Measurements from ENCODE around the gene YRDC. TPM values are rescaled to one million over a fixed set of nuclear protein-coding genes. Genes with fewer than 3 reads are reported as not detected.

Gene YRDC
- total RNA-seq, 1 donor from 2014 or later: 9.7 TPM

DNA sequence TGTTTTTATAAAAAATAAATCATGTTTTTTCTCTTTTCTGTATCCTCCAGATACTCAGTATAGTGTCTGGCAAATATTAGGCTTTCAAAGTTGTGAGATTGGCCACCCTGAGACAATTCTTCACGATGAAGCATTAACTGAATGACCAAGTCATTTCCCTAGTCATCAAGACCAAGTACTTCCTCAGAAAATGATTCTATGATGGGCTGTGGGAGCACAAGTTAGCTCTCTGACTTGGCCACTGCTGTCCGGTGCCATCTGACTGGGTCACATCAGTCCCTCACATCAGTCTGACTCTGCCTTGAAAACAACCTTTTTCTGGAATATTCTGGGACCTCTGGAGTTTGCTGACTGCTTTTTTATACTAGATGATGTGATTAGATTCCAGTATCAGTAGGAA, 13.5 kb upstream of the YRDC start:
- H3K4me3 ChIP-seq: no peak overlapping the region
- no peaks in the 10 kb centered on the region for H3K4me1 ChIP-seq
- DNase-seq (ENCODE audit: low spot score in 2 of 2): no peak
- H3K36me3 ChIP-seq: peaks cover 53 to 63% of the 10 kb centered on the region in 2 donors
- H3K27me3 ChIP-seq: no peaks in the 10 kb centered on the region
- H3K9me3 ChIP-seq: no peaks in the 10 kb centered on the region
- no peak overlapping the region for H3K27ac ChIP-seq
- intact Hi-C loops (cut with DNase I): no loop called here
- TF ChIP-seq, protein P1, sequence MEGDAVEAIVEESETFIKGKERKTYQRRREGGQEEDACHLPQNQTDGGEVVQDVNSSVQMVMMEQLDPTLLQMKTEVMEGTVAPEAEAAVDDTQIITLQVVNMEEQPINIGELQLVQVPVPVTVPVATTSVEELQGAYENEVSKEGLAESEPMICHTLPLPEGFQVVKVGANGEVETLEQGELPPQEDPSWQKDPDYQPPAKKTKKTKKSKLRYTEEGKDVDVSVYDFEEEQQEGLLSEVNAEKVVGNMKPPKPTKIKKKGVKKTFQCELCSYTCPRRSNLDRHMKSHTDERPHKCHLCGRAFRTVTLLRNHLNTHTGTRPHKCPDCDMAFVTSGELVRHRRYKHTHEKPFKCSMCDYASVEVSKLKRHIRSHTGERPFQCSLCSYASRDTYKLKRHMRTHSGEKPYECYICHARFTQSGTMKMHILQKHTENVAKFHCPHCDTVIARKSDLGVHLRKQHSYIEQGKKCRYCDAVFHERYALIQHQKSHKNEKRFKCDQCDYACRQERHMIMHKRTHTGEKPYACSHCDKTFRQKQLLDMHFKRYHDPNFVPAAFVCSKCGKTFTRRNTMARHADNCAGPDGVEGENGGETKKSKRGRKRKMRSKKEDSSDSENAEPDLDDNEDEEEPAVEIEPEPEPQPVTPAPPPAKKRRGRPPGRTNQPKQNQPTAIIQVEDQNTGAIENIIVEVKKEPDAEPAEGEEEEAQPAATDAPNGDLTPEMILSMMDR (IDR thresholded peaks at IDR 0.05): no peak

DNA sequence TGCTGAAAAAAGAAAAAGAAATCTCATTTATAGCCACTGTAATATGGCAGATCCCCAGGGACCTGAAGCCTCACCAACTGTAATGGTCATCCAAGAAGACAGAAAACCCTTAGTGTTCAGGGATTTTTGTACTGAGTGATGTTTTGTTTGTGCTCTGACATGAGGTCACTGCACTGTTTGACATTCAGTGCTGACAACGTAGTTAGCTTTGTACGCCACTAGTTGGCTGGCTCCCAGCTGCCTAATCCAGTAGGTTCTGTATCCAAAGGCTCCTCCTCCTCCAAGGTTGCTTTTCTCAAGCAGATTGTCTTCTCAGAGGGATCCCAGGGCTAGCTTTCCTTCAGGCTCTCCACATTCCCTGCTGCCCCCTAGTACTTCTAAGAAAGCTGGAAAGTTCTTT, 9.5 kb upstream of the YRDC start:
- H3K27ac ChIP-seq: no peak overlapping the region
- H3K36me3 ChIP-seq: peaks cover 44 to 67% of the 10 kb centered on the region in 2 donors
- no peaks in the 10 kb centered on the region for H3K4me1 ChIP-seq
- no peaks in the 10 kb centered on the region for H3K9me3 ChIP-seq
- intact Hi-C loops (cut with DNase I): no loop called here
- H3K27me3 ChIP-seq: no peaks in the 10 kb centered on the region
- TF ChIP-seq, protein P1 (IDR thresholded peaks at IDR 0.05): no peak
- no peak for DNase-seq (ENCODE audit: low spot score in 2 of 2)
- H3K4me3 ChIP-seq: no peak overlapping the region

DNA sequence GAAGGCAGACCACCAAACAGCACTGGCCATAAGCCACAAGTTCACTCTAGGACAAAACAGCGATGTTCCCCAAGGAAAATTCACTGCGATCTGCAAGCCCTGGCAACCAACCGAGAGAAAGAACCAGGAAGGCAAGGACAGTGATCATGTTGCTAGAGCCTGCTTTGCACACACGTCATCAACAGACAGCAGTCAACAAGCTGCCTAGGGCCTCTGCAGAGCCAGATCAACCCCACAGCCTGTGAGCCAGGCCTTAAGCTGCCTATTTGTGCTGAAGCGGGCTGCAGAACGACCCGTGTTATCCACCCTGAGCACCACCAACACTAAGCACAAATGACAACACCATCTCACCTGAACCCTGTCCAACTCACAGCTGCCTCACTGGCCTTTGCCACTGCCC, 6.2 kb upstream of the YRDC start:
- TF ChIP-seq, protein P1 (IDR thresholded peaks at IDR 0.05): no peak
- peaks cover 0 to 2% of the 10 kb centered on the region in 2 donors for H3K4me1 ChIP-seq
- H3K27ac ChIP-seq: no peak overlapping the region
- H3K9me3 ChIP-seq: no peaks in the 10 kb centered on the region
- no peak overlapping the region for H3K4me3 ChIP-seq
- no peaks in the 10 kb centered on the region for H3K27me3 ChIP-seq
- no peak for DNase-seq (ENCODE audit: low spot score in 2 of 2)
- H3K36me3 ChIP-seq: peaks cover 21 to 37% of the 10 kb centered on the region in 2 donors
- intact Hi-C loops (cut with DNase I): no loop called here

DNA sequence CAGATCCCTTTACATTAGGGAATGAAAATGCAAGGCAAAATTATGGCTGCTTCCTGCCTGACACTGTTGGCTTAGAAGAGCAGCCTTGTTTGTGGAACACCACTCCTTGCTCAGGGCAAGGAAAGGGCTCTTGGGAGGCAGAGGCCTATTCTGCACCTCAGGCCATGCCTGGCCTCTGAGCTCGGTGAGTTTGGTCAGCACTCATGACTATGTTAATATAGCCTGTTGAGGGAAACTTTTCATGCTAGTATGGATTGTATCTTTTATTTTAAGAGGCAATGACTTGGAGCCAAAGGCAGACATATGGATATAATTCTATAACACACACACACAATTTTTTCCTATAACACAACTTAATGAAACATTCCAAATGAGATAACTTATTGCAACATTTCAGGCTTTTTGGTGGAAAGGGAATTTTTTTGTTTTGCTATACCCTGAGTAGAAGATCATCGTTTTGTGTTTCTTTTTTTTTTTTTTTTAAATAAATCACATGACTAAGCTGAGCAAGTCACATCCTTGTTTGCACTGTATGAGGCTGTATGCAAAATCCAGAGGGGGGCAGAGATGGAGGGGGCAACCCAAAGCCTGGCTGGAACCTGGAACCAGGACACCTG, 5.6 kb upstream of the YRDC start:
- H3K27ac ChIP-seq: no peak overlapping the region
- H3K9me3 ChIP-seq: no peaks in the 10 kb centered on the region
- intact Hi-C loops (cut with DNase I): no loop called here
- DNase-seq (ENCODE audit: low spot score in 2 of 2): no peak
- peaks cover 0 to 7% of the 10 kb centered on the region in 2 donors for H3K4me1 ChIP-seq
- peaks cover 15 to 32% of the 10 kb centered on the region in 2 donors for H3K36me3 ChIP-seq
- no peak overlapping the region for H3K4me3 ChIP-seq
- TF ChIP-seq, protein P1 (IDR thresholded peaks at IDR 0.05): no peak
- H3K27me3 ChIP-seq: no peaks in the 10 kb centered on the region

- Histone ChIP-seq H3K9me3 (no peaks in the 10 kb centered on the region), H3K4me3 (no peak overlapping the region), H3K27me3 (no peaks in the 10 kb centered on the region), H3K4me1 (peaks cover 6 to 15% of the 10 kb centered on the region in 2 donors), H3K27ac (no peak overlapping the region), H3K36me3 (peaks cover 8 to 18% of the 10 kb centered on the region in 2 donors)
- intact Hi-C loops (cut with DNase I): no loop called here
- TF ChIP-seq, protein P1 (IDR thresholded peaks at IDR 0.05): peak; percentile 47 to 69 (median 68)
- peak; percentile 29 to 77 for DNase-seq (ENCODE audit: low spot score in 2 of 2)
Observed at GRCh38 chr1:37811027-37811655, 3.1 kb upstream of the YRDC start.
